ENCODE results near the gene PHLDB1. TPM values are rescaled to one million over a fixed set of nuclear protein-coding genes. Genes with fewer than 3 reads are reported as not detected.
"Not testable (repeated sequence)": the region's sequence is repeated elsewhere in the genome, so short reads cannot be mapped to it uniquely, and the experiment has no call there.

PHLDB1 gene
- total and polyA plus RNA-seq, 2 donors = 4.0 to 14.0 TPM

- no peak overlapping the region for H3K27ac ChIP-seq (ENCODE audit: low read depth in 1 of 2, low read length in 1 of 2)
- H3K9me3 ChIP-seq (ENCODE audit: control insufficient read depth in 2 of 2, insufficient read depth in 1 of 2, low read length in 1 of 2) = no peaks in the 10 kb centered on the region
- no peak for DNase-seq (ENCODE audit: low read depth in 6 of 9, low spot score in 9 of 9)
- H3K27me3 ChIP-seq (ENCODE audit: control insufficient read depth in 2 of 2, insufficient read depth in 1 of 2, low read length in 1 of 2) = no peaks in the 10 kb centered on the region
- H3K4me3 ChIP-seq (ENCODE audit: low read length in 2 of 2) = no peak overlapping the region
- H3K4me1 ChIP-seq (ENCODE audit: control insufficient read depth in 2 of 2, insufficient read depth in 2 of 2, low read length in 2 of 2) = peaks cover 2 to 11% of the 10 kb centered on the region in 2 donors
- WGBS = 98% methylated on average over 7 of the region's 7 CpGs
- peaks cover 2 to 7% of the 10 kb centered on the region in 2 donors for H3K36me3 ChIP-seq (ENCODE audit: control insufficient read depth in 2 of 2, insufficient read depth in 2 of 2, low read length in 1 of 2)
Observed at GRCh38 chr11:118574636-118575035, 32.8 kb upstream of the PHLDB1 start.

- not testable (repeated sequence) for H3K4me1 ChIP-seq (ENCODE audit: control insufficient read depth in 2 of 2, insufficient read depth in 2 of 2, low read length in 2 of 2); H3K27me3 ChIP-seq (ENCODE audit: control insufficient read depth in 2 of 2, insufficient read depth in 1 of 2, low read length in 1 of 2); H3K4me3 ChIP-seq (ENCODE audit: low read length in 2 of 2); H3K9me3 ChIP-seq (ENCODE audit: control insufficient read depth in 2 of 2, insufficient read depth in 1 of 2, low read length in 1 of 2); DNase-seq (ENCODE audit: low read depth in 6 of 9, low spot score in 9 of 9); H3K27ac ChIP-seq (ENCODE audit: low read depth in 1 of 2, low read length in 1 of 2)
- H3K36me3 ChIP-seq (ENCODE audit: control insufficient read depth in 2 of 2, insufficient read depth in 2 of 2, low read length in 1 of 2) = peaks cover 19 to 31% of the 10 kb centered on the region in 2 donors
Observed at GRCh38 chr11:118577995-118578394, 29.4 kb upstream of the PHLDB1 start.

- DNase-seq (ENCODE audit: low read depth in 6 of 9, low spot score in 9 of 9) = no peak
- H3K36me3 ChIP-seq (ENCODE audit: control insufficient read depth in 2 of 2, insufficient read depth in 2 of 2, low read length in 1 of 2) = peaks cover 41 to 56% of the 10 kb centered on the region in 2 donors
- H3K27me3 ChIP-seq (ENCODE audit: control insufficient read depth in 2 of 2, insufficient read depth in 1 of 2, low read length in 1 of 2) = no peaks in the 10 kb centered on the region
- no peak overlapping the region for H3K4me3 ChIP-seq (ENCODE audit: low read length in 2 of 2)
- H3K27ac ChIP-seq (ENCODE audit: low read depth in 1 of 2, low read length in 1 of 2) = no peak overlapping the region
- H3K4me1 ChIP-seq (ENCODE audit: control insufficient read depth in 2 of 2, insufficient read depth in 2 of 2, low read length in 2 of 2) = no peaks in the 10 kb centered on the region
- H3K9me3 ChIP-seq (ENCODE audit: control insufficient read depth in 2 of 2, insufficient read depth in 1 of 2, low read length in 1 of 2) = no peaks in the 10 kb centered on the region
- 97% methylated on average over 6 of the region's 6 CpGs for WGBS
Observed at GRCh38 chr11:118581057-118581456, 26.4 kb upstream of the PHLDB1 start.

- H3K27ac ChIP-seq (ENCODE audit: low read depth in 1 of 2, low read length in 1 of 2) = no peak overlapping the region
Observed at GRCh38 chr11:118587952-118588351, 19.5 kb upstream of the PHLDB1 start.

GRCh38 chr11:118592616-118593367, 14.6 kb upstream of the PHLDB1 start:
- H3K27ac ChIP-seq (ENCODE audit: low read depth in 1 of 2, low read length in 1 of 2) = no peak overlapping the region
- 96% methylated on average over 2 of the region's 2 CpGs for WGBS
- no peaks in the 10 kb centered on the region for H3K9me3 ChIP-seq (ENCODE audit: control insufficient read depth in 2 of 2, insufficient read depth in 1 of 2, low read length in 1 of 2)
- peaks cover 48 to 90% of the 10 kb centered on the region in 2 donors for H3K36me3 ChIP-seq (ENCODE audit: control insufficient read depth in 2 of 2, insufficient read depth in 2 of 2, low read length in 1 of 2)
- no peaks in the 10 kb centered on the region for H3K27me3 ChIP-seq (ENCODE audit: control insufficient read depth in 2 of 2, insufficient read depth in 1 of 2, low read length in 1 of 2)
- no peak for DNase-seq (ENCODE audit: low read depth in 6 of 9, low spot score in 9 of 9)
- no peaks in the 10 kb centered on the region for H3K4me1 ChIP-seq (ENCODE audit: control insufficient read depth in 2 of 2, insufficient read depth in 2 of 2, low read length in 2 of 2)
- no peak overlapping the region for H3K4me3 ChIP-seq (ENCODE audit: low read length in 2 of 2)

More at GRCh38 chr11:118587952-118588351, 19.5 kb upstream of the PHLDB1 start:
- Histone ChIP-seq H3K4me3 (ENCODE audit: low read length in 2 of 2) (no peak overlapping the region), H3K36me3 (ENCODE audit: control insufficient read depth in 2 of 2, insufficient read depth in 2 of 2, low read length in 1 of 2) (peaks cover 62 to 92% of the 10 kb centered on the region in 2 donors), H3K27me3 (ENCODE audit: control insufficient read depth in 2 of 2, insufficient read depth in 1 of 2, low read length in 1 of 2) (no peaks in the 10 kb centered on the region), H3K4me1 (ENCODE audit: control insufficient read depth in 2 of 2, insufficient read depth in 2 of 2, low read length in 2 of 2) (no peaks in the 10 kb centered on the region), H3K9me3 (ENCODE audit: control insufficient read depth in 2 of 2, insufficient read depth in 1 of 2, low read length in 1 of 2) (no peaks in the 10 kb centered on the region)
- DNase-seq (ENCODE audit: low read depth in 6 of 9, low spot score in 9 of 9) = no peak
- WGBS = 98% methylated on average over 1 of the region's 1 CpG

GRCh38 chr11:118594984-118595383, 12.4 kb upstream of the PHLDB1 start:
- H3K27ac ChIP-seq (ENCODE audit: low read depth in 1 of 2, low read length in 1 of 2) = not testable (repeated sequence)
- WGBS = 62% methylated on average over 5 of the region's 5 CpGs

GRCh38 chr11:118596224-118597146, 10.9 kb upstream of the PHLDB1 start:
- Histone ChIP-seq H3K36me3 (ENCODE audit: control insufficient read depth in 2 of 2, insufficient read depth in 2 of 2, low read length in 1 of 2) (peaks cover 59 to 89% of the 10 kb centered on the region in 2 donors), H3K4me3 (ENCODE audit: low read length in 2 of 2) (no peak overlapping the region), H3K27me3 (ENCODE audit: control insufficient read depth in 2 of 2, insufficient read depth in 1 of 2, low read length in 1 of 2) (no peaks in the 10 kb centered on the region), H3K4me1 (ENCODE audit: control insufficient read depth in 2 of 2, insufficient read depth in 2 of 2, low read length in 2 of 2) (no peaks in the 10 kb centered on the region), H3K9me3 (ENCODE audit: control insufficient read depth in 2 of 2, insufficient read depth in 1 of 2, low read length in 1 of 2) (no peaks in the 10 kb centered on the region), H3K27ac (ENCODE audit: low read depth in 1 of 2, low read length in 1 of 2) (no peak overlapping the region)
- 92% methylated on average over 16 of the region's 16 CpGs for WGBS
- no peak for DNase-seq (ENCODE audit: low read depth in 6 of 9, low spot score in 9 of 9)

More at GRCh38 chr11:118594984-118595383, 12.4 kb upstream of the PHLDB1 start:
- peak in 7 of 9 donors; percentile 42 to 80 (median 52) for DNase-seq (ENCODE audit: low read depth in 6 of 9, low spot score in 9 of 9)
- H3K27me3 ChIP-seq (ENCODE audit: control insufficient read depth in 2 of 2, insufficient read depth in 1 of 2, low read length in 1 of 2); H3K4me3 ChIP-seq (ENCODE audit: low read length in 2 of 2); H3K4me1 ChIP-seq (ENCODE audit: control insufficient read depth in 2 of 2, insufficient read depth in 2 of 2, low read length in 2 of 2); H3K9me3 ChIP-seq (ENCODE audit: control insufficient read depth in 2 of 2, insufficient read depth in 1 of 2, low read length in 1 of 2): not testable (repeated sequence)
- H3K36me3 ChIP-seq (ENCODE audit: control insufficient read depth in 2 of 2, insufficient read depth in 2 of 2, low read length in 1 of 2) = peaks cover 55 to 89% of the 10 kb centered on the region in 2 donors

- H3K36me3 ChIP-seq (ENCODE audit: control insufficient read depth in 2 of 2, insufficient read depth in 2 of 2, low read length in 1 of 2) = peaks cover 60 to 89% of the 10 kb centered on the region in 2 donors
- H3K27me3 ChIP-seq (ENCODE audit: control insufficient read depth in 2 of 2, insufficient read depth in 1 of 2, low read length in 1 of 2) = no peaks in the 10 kb centered on the region
- DNase-seq (ENCODE audit: low read depth in 6 of 9, low spot score in 9 of 9) = no peak
- no peaks in the 10 kb centered on the region for H3K9me3 ChIP-seq (ENCODE audit: control insufficient read depth in 2 of 2, insufficient read depth in 1 of 2, low read length in 1 of 2)
- WGBS = 97% methylated on average over 9 of the region's 9 CpGs
- H3K4me3 ChIP-seq (ENCODE audit: low read length in 2 of 2) = no peak overlapping the region
- no peaks in the 10 kb centered on the region for H3K4me1 ChIP-seq (ENCODE audit: control insufficient read depth in 2 of 2, insufficient read depth in 2 of 2, low read length in 2 of 2)
- H3K27ac ChIP-seq (ENCODE audit: low read depth in 1 of 2, low read length in 1 of 2) = no peak overlapping the region
Observed at GRCh38 chr11:118597556-118597955, 9.9 kb upstream of the PHLDB1 start.

GRCh38 chr11:118602331-118602730, 5.1 kb upstream of the PHLDB1 start:
- Histone ChIP-seq H3K27me3 (ENCODE audit: control insufficient read depth in 2 of 2, insufficient read depth in 1 of 2, low read length in 1 of 2) (peaks cover 8 to 20% of the 10 kb centered on the region in 2 donors), H3K36me3 (ENCODE audit: control insufficient read depth in 2 of 2, insufficient read depth in 2 of 2, low read length in 1 of 2) (peaks cover 47 to 54% of the 10 kb centered on the region in 2 donors), H3K9me3 (ENCODE audit: control insufficient read depth in 2 of 2, insufficient read depth in 1 of 2, low read length in 1 of 2) (no peaks in the 10 kb centered on the region), H3K4me1 (ENCODE audit: control insufficient read depth in 2 of 2, insufficient read depth in 2 of 2, low read length in 2 of 2) (peaks cover 0 to 4% of the 10 kb centered on the region in 2 donors), H3K27ac (ENCODE audit: low read depth in 1 of 2, low read length in 1 of 2) (no peak overlapping the region), H3K4me3 (ENCODE audit: low read length in 2 of 2) (no peak overlapping the region)
- 93% methylated on average over 3 of the region's 3 CpGs for WGBS
- no peak for DNase-seq (ENCODE audit: low read depth in 6 of 9, low spot score in 9 of 9)

Data from thymus (tissue), 11 donors.